Breast epithelium (tissue), 4 donors: Measurements from ENCODE around the gene KLHL33. TPM values are rescaled to one million over a fixed set of nuclear protein-coding genes. Genes with fewer than 3 reads are reported as not detected.

Experiments used
- DNase-seq, 2 donors: peaks; one replicate each; pipeline ENCODE4 v3.0.0-alpha.2; 2019; ENCODE audit warnings: low spot score in 2 of 2
- H3K27ac ChIP-seq, 2 donors: fragments of 200-600 bp; sonication (generic) in 1 of 2; one replicate each; pipeline ENCODE4 v1.5.1; 2016 to 2019; ENCODE audit warnings: mild to moderate bottlenecking in 1 of 2
- H3K27me3 ChIP-seq, 2 donors: fragments of 200-600 bp; sonication (generic) in 1 of 2; one replicate each; pipeline versions ENCODE4 v1.5.1 to v1.6.0; 2017 to 2019; ENCODE audit warnings: control low read depth in 1 of 2, mild to moderate bottlenecking in 1 of 2
- H3K36me3 ChIP-seq: fragments of 200-600 bp; one replicate; pipeline ENCODE4 v1.5.1; 2019
- H3K4me1 ChIP-seq, 2 donors: fragments of 200-600 bp; sonication (generic); one replicate each; pipeline ENCODE4 v1.5.1; 2016 to 2019; ENCODE audit warnings: control low read depth in 1 of 2
- H3K4me3 ChIP-seq, 3 donors: fragments of 200-600 bp; sonication (generic); 1 replicate in 2 of 3; 2 replicates in 1 of 3; pipeline ENCODE4 v1.5.1; 2016 to 2019; ENCODE audit warnings: mild to moderate bottlenecking in 3 of 3, moderate library complexity in 2 of 3
- H3K9me3 ChIP-seq, 2 donors: fragments of 200-600 bp; sonication (generic) in 1 of 2; one replicate each; pipeline ENCODE4 v1.5.1; 2016 to 2019; ENCODE audit warnings: control low read depth in 1 of 2
- POLR2A ChIP-seq: fragments of 450-650 bp; IDR thresholded peaks from one replicate; pipeline ENCODE4 v1.6.1; 2016; ENCODE audit warnings: antibody characterized with exemption, mild to moderate bottlenecking, moderate library complexity
- POLR2AphosphoS5 ChIP-seq, 3 donors: sonication (generic); formaldehyde crosslinking; IDR thresholded peaks; one replicate each; pipeline ENCODE4 v1.6.1; 2017; ENCODE audit warnings: antibody characterized with exemption in 3 of 3
- intact Hi-C: fragments of 100-400 bp; cut with DNase I; formaldehyde crosslinking; loops from one replicate; pipeline ENCODE4 v1.15.1; 2023; ENCODE audit warnings: low total_unique reads
- total RNA-seq, 3 donors: library from RNA; depleted of rRNA; stranded (reverse); fragments of >200 nt; gene quantifications; one replicate each; pipeline ENCODE4 v1.1.0, GENCODE V29; 2016
- TF ChIP-seq, protein P1 (sequence below), 3 donors: fragments of 450-650 bp; IDR thresholded peaks; one replicate each; pipeline ENCODE4 v1.5.1; 2016 to 2017; ENCODE audit warnings: antibody characterized with exemption in 3 of 3, mild to moderate bottlenecking in 3 of 3, moderate library complexity in 3 of 3

The KLHL33 gene
- total RNA-seq, 3 donors from 2014 or later: 0.29 to 0.64 (median 0.33) TPM

DNA sequence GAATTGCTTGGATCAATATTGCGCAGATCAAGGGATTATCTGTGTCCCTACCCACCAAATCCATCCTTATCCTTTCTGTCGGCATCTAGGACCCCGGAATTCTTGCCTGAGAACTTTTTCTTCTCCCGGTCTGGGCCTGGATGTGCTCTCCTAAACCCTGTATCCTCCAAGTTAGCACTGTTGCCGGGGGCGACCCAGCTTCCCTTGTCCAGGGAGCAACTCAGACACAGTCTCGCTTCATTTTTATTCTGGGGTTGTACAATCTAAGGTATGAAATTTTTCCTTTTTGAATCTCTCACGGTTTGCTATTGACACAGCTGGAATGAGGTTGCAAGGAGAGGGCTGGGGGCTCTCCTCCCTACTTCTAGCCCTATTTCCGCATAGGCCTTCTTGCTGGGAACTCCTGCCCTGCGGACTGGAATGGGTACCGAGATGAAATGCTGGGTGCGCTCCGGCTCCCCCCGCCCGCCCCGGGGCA is 32.8 kb upstream of the KLHL33 start:
- Histone ChIP-seq H3K9me3 (no peaks in the 10 kb centered on the region), H3K27ac (peak overlapping the region; percentile 81 to 94), H3K27me3 (no peaks in the 10 kb centered on the region), H3K4me1 (no peaks in the 10 kb centered on the region), H3K4me3 (peak overlapping the region; percentile 66 to 85 (median 76)), H3K36me3 (no peaks in the 10 kb centered on the region)
- TF ChIP-seq, protein P1, sequence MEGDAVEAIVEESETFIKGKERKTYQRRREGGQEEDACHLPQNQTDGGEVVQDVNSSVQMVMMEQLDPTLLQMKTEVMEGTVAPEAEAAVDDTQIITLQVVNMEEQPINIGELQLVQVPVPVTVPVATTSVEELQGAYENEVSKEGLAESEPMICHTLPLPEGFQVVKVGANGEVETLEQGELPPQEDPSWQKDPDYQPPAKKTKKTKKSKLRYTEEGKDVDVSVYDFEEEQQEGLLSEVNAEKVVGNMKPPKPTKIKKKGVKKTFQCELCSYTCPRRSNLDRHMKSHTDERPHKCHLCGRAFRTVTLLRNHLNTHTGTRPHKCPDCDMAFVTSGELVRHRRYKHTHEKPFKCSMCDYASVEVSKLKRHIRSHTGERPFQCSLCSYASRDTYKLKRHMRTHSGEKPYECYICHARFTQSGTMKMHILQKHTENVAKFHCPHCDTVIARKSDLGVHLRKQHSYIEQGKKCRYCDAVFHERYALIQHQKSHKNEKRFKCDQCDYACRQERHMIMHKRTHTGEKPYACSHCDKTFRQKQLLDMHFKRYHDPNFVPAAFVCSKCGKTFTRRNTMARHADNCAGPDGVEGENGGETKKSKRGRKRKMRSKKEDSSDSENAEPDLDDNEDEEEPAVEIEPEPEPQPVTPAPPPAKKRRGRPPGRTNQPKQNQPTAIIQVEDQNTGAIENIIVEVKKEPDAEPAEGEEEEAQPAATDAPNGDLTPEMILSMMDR (IDR thresholded peaks at IDR 0.05): no peak
- TF ChIP-seq POLR2AphosphoS5 (IDR thresholded peaks at IDR 0.05) (no peak), POLR2A (no peak)
- no peak for DNase-seq
- intact Hi-C loops: no loop called here

DNA sequence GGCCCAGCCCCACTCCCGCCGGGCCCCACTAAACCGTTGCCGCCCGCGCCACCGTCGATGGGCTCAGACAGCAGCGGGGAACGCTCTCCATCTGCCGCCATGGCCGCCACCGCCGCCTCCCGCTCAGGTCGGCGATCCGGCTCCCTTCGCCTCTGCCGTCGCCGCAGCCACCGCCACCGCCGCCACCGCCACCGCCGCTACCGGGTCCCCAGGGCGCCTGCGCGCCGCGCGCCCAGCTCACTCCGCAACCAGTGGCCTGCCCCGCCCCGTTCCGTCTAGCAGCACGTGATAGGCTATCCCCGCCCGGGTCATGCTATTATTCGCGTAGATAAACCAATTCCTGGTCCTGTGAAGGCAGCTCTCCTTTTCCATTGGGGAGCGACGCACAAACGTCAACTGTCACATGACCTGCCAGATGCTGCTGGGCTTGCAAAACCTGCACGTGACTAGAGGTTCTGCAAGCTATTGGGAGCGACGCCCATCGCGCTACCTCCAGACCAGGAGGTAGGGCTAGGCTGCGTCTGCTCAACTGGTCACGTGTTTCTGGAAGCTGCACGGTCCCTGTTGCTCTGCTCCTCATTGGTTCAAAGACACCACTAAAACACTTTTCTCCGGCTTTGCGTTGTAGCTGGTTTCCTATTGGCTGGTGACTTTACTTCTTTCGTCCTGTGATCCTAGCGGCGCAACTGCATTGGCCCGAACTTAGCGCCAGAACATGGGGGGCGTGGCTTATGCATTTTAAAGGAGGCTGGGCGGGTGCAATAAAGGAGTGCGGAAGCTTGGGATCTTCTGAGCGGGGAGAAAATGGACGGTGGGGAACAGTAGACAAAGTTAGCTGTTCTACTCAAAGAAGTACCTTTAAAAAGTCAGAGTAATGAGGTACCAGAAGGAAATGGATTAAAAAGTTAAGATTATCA is 25.5 kb upstream of the KLHL33 start, which contains the start of gene PIP4P1:
TSS of gene PIP4P1 (minus strand) at position 210 of the 917 bp plus-strand sequence. CDS start at position 101, 109 bp downstream.
- peak within 1 kb of the TSS; percentile 95 to 99 (median 99) for H3K4me3 ChIP-seq
- peaks cover 0 to 12% of the 10 kb centered on the region in 2 donors for H3K4me1 ChIP-seq
- TF ChIP-seq POLR2AphosphoS5 (IDR thresholded peaks at IDR 0.05) (peak; percentile 77 to 99 (median 88)), POLR2A (no peak)
- TF ChIP-seq, protein P1 (IDR thresholded peaks at IDR 0.05): peak in 2 of 3 donors; percentile 9 to 17
- H3K27ac ChIP-seq: peak within 1 kb of the TSS; percentile 96 to 98
- DNase-seq: peak; percentile 98 to 100
- no peaks in the 10 kb centered on the region for H3K27me3 ChIP-seq
- no peaks in the 10 kb centered on the region for H3K9me3 ChIP-seq
- intact Hi-C loops: no loop called here
- H3K36me3 ChIP-seq: peaks cover 22% of the 10 kb centered on the region

DNA sequence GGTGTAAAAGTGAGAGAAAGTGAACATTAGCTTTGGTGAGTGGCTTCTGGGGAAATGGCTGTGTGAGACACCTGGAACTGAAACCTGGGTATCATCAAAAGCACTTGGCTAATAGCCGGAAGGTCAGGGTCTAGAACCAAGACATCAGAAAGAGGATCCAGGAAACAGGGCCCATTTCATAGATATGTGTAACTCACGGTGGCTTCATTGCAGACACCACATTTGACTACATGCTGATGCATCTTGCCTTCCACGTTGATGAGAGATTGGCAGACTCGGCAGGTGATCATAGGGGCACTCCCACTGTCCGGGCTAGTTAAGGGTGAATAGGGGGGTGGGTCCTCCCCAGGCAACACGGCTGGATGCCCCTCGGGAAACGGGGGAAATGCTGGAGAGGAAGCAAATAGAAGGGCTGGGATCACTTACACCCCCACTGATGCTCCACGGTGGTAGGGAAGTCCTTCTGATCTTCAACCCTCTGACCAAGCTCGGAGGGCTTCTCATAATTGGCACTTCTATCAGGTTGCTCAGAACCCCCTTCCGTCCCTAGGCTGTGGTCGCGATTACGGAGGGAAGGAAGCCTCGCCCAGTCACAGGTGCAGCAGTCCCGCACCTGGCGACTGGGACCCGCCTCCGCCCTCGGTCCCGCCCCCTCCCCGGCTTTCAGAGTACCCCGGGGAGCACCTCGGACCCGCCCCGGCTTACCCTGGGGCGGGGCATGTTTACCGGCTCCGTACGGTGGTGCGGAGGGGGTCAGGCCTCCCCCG is 24.7 kb upstream of the KLHL33 start:
- Histone ChIP-seq H3K27me3 (no peaks in the 10 kb centered on the region), H3K4me1 (peaks cover 0 to 12% of the 10 kb centered on the region in 2 donors), H3K9me3 (no peaks in the 10 kb centered on the region), H3K4me3 (peak overlapping the region; percentile 95 to 99 (median 99)), H3K27ac (peak overlapping the region; percentile 96 to 98), H3K36me3 (peaks cover 22% of the 10 kb centered on the region)
- TF ChIP-seq POLR2A: no peak
- TF ChIP-seq, protein P1 (IDR thresholded peaks at IDR 0.05): no peak
- TF ChIP-seq POLR2AphosphoS5 (IDR thresholded peaks at IDR 0.05): no peak
- DNase-seq: peak in 1 of 2 donors; percentile 34
- intact Hi-C loops: no loop called here

DNA sequence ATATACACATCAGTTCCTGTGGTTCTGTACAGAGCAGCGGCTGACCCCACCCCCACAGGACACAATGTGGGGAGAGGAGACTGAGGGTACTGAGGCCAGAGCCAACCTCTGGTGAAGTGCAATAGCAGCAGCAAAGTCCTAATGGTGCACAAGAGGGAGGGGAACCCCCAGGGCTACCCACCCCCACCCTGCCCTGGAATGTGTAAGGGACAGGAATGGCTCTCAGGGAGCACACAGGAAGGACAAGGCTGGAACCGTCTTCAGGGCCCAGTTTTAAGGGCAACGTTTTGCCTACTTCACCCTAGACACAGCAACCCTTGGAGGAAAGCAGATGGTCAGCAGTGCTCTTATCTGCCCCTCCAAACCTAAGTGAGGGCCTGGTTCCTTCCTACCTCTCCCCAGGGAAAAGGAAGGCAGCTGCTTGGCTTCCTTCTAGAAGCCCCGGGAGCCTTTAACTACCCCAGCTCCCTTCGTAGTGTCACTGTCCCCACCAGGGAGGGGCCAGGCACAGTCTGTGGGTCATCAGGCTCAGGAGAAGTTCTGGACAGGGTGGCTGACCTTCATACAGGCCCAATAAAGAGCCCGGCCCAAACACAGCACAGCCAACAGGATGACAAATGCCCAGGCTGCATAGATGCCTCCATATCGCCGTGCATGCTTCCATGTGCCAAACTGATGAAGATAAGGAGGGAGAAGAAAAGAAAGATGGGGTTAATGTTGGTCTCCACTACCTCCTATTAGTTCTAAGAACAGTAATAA is 22.2 kb upstream of the KLHL33 start:
- intact Hi-C loops: loop anchor here (10.0 kb wide), 1 partner anchor 147 kb away; no protein-coding TSS in a partner anchor
- Histone ChIP-seq H3K9me3 (no peaks in the 10 kb centered on the region), H3K4me1 (peaks cover 0 to 12% of the 10 kb centered on the region in 2 donors), H3K27me3 (no peaks in the 10 kb centered on the region), H3K4me3 (no peak overlapping the region), H3K27ac (peak overlapping the region; percentile 30 to 35), H3K36me3 (peaks cover 22% of the 10 kb centered on the region)
- no peak for DNase-seq
- TF ChIP-seq, protein P1 (IDR thresholded peaks at IDR 0.05): no peak
- TF ChIP-seq POLR2AphosphoS5 (IDR thresholded peaks at IDR 0.05) (no peak), POLR2A (no peak)
